PC-3 (cell line): ENCODE results near the gene ITPR3. TPM values are rescaled to one million over a fixed set of nuclear protein-coding genes. Genes with fewer than 3 reads are reported as not detected.

Source experiments
- ATAC-seq: fragments of 200-7000 bp; cut with Tn5 transposase; 2 replicates; pipeline ENCODE4 v1.9.1; 2020; ENCODE audit warnings: mild to moderate bottlenecking, moderate library complexity
- BruUV-seq: library from RNA; stranded (reverse); fragments of 400-500 nt; replicated peaks from 2 replicates; lab custom pipeline; 2021; lab: Mats Ljungman, UMichigan
- CTCF ChIA-PET: fragments of 300-600 bp; sonication (Branson Sonifier 250); formaldehyde crosslinking; loops from one replicate; lab custom pipeline; 2022; ENCODE audit warnings: antibody characterized with exemption; lab: Charles Lee
- POLR2A ChIA-PET: fragments of 300-600 bp; sonication (Branson Sonifier 250); formaldehyde crosslinking; loops from one replicate; lab custom pipeline; 2022; ENCODE audit warnings: antibody characterized with exemption; ENCODE audit not compliant: unreplicated experiment; lab: Charles Lee
- DNase-seq: peaks from one replicate; pipeline ENCODE4 v3.0.0-alpha.2; 2015
- H2AFZ ChIP-seq: fragments of 300-600 bp; sonication (generic); 2 replicates; pipeline ENCODE4 v1.6.0; 2016; ENCODE audit warnings: antibody characterized with exemption, low read length
- H3F3A ChIP-seq: fragments of 300-600 bp; sonication (generic); one replicate; pipeline ENCODE4 v1.6.0; 2017; ENCODE audit warnings: antibody characterized with exemption, low read length, control low read depth, mild to moderate bottlenecking; ENCODE audit not compliant: unreplicated experiment
- H3K27ac ChIP-seq: fragments of 300-600 bp; sonication (generic); 2 replicates; pipeline ENCODE4 v1.5.1; 2016; ENCODE audit warnings: mild to moderate bottlenecking, low read length
- H3K27me3 ChIP-seq: fragments of 300-600 bp; sonication (generic); 2 replicates; pipeline ENCODE4 v1.6.1; 2016; ENCODE audit warnings: low read length, mixed read lengths
- H3K36me3 ChIP-seq: fragments of 300-600 bp; sonication (generic); 2 replicates; pipeline ENCODE4 v1.6.1; 2016; ENCODE audit warnings: low read depth, mixed run types, low read length, mixed read lengths
- H3K4me1 ChIP-seq: fragments of 300-600 bp; sonication (generic); 2 replicates; pipeline ENCODE4 v1.5.1; 2016; ENCODE audit warnings: low read length; ENCODE audit not compliant: insufficient read depth
- H3K4me2 ChIP-seq: fragments of 300-600 bp; sonication (generic); 2 replicates; pipeline ENCODE4 v1.6.0; 2016; ENCODE audit warnings: low read length
- H3K4me3 ChIP-seq: fragments of 300-600 bp; sonication (generic); 2 replicates; pipeline ENCODE4 v1.5.1; 2016; ENCODE audit warnings: mild to moderate bottlenecking, low read length, mixed read lengths
- H3K79me2 ChIP-seq: fragments of 300-600 bp; sonication (generic); 2 replicates; pipeline ENCODE4 v1.6.1; 2017; ENCODE audit warnings: low read length, mixed read lengths
- H3K9ac ChIP-seq: fragments of 300-600 bp; sonication (generic); 2 replicates; pipeline ENCODE4 v1.6.0; 2016; ENCODE audit warnings: mild to moderate bottlenecking, low read length
- H3K9me2 ChIP-seq: fragments of 300-600 bp; sonication (generic); replicated peaks from 2 replicates; pipeline ENCODE4 v1.6.1; 2016; ENCODE audit warnings: mixed run types, low read length, mixed read lengths
- H3K9me3 ChIP-seq: fragments of 300-600 bp; sonication (generic); 2 replicates; pipeline ENCODE4 v1.6.1; 2016; ENCODE audit warnings: low read length, mixed read lengths
- H4K20me1 ChIP-seq: fragments of 300-600 bp; sonication (generic); 2 replicates; pipeline ENCODE4 v1.6.1; 2016; ENCODE audit warnings: low read length, mixed read lengths
- EZH2 ChIP-seq: fragments of 300-600 bp; sonication (generic); IDR thresholded peaks from one replicate; pipeline ENCODE4 v1.6.1; 2017; ENCODE audit warnings: antibody characterized with exemption, mild to moderate bottlenecking, low read length; ENCODE audit not compliant: unreplicated experiment
- EZH2phosphoT487 ChIP-seq: fragments of 300-600 bp; sonication (generic); IDR thresholded peaks from 2 replicates; pipeline ENCODE4 v1.6.1; 2018; ENCODE audit warnings: mild to moderate bottlenecking, antibody characterized with exemption, low read length, borderline replicate concordance
- intact Hi-C: fragments of 100-400 bp; cut with micrococcal nuclease; formaldehyde crosslinking; loops from 2 replicates; pipeline ENCODE4 v1.9.0; 2023
- total RNA-seq: library from RNA; depleted of rRNA; stranded (reverse); fragments of >200 nt; gene quantifications from 2 replicates; pipeline ENCODE4 v1.2.3, GENCODE V29; 2014
- TF ChIP-seq, protein P1 (sequence below): fragments of 300-600 bp; sonication (generic); conservative IDR thresholded peaks from 2 replicates; pipeline ENCODE4 v1.5.1; 2017; ENCODE audit warnings: antibody characterized with exemption, low read depth, mild to moderate bottlenecking, low read length

ITPR3 gene
- total RNA-seq, 1 experiment from 2014 or later: 41.8 TPM

DNA sequence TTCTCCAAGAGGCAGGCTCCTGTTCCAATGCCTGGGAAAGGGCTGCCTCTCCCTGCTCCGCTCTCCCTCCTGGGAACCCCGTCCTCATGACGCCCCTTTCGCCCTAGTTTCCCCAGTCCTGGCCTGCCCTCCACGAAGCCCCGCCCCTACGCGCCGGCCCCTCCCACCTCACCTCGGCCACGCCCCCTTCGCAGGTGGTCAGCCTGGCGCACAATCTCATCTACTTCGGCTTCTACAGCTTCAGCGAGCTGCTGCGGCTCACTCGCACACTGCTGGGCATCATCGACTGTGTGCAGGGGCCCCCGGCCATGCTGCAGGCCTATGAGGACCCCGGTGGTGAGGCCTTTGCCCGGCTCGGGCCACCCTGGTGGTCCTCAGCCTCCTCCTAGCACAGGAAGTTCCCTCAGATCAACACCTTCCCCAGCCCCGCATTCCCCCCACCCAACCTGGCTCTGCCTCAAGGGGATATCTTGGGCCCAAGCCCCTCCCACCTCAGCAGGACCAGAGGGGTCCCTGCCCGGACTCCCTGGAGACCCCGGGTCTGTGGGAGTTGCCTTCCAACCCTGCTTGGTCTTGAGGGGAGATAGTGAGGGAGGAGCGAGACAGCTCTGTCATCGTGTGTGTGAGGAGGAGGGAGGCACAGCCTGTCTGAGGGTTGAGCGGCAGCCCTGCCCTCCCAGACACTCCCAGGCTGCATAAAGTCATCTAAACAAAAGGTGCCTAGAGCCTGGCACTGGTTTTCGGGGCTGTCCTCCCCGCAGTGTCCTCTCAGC lies 50.0 kb downstream of the ITPR3 start:
- H3K36me3 ChIP-seq: peaks cover 34% of the 10 kb centered on the region

DNA sequence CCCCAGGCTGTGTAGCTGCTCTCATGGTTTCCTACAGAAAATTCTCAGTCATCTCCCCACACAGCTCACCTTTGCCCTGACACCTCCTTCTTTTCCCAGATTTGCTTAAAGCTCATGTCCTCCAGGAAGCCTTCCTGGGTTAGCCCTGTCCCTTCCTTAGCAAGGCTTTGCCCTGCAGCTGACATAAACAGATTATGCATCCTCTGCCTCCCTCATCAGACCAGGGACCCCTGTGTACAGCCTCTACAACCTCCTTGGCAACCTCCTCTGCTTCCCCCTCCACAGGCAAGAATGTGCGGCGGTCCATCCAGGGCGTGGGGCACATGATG lies 50.6 kb downstream of the ITPR3 start:
- no peak for DNase-seq
- H3K9me3 ChIP-seq: no peaks in the 10 kb centered on the region
- POLR2A ChIA-PET: no interaction called here
- H3K27me3 ChIP-seq: no peaks in the 10 kb centered on the region
- H3K4me1 ChIP-seq: peaks cover 22% of the 10 kb centered on the region
- H3K36me3 ChIP-seq: peaks cover 34% of the 10 kb centered on the region
- CTCF ChIA-PET: interaction anchor here (2.1 kb wide), 1 partner anchor 82 kb away, joined by 10 read pairs; no protein-coding TSS in a partner anchor
- intact Hi-C loops: loop anchor here (1.0 kb wide), 1 partner anchor 81 kb away; no protein-coding TSS in a partner anchor
- no peak overlapping the region for H3K4me2 ChIP-seq
- H3K9me2 ChIP-seq: no peaks in the 10 kb centered on the region
- no peak overlapping the region for H3K4me3 ChIP-seq
- H3K9ac ChIP-seq: no peak overlapping the region
- H3F3A ChIP-seq: peaks cover 4% of the 10 kb centered on the region
- TF ChIP-seq EZH2phosphoT487 (no peak), EZH2 (no peak)
- TF ChIP-seq, protein P1, sequence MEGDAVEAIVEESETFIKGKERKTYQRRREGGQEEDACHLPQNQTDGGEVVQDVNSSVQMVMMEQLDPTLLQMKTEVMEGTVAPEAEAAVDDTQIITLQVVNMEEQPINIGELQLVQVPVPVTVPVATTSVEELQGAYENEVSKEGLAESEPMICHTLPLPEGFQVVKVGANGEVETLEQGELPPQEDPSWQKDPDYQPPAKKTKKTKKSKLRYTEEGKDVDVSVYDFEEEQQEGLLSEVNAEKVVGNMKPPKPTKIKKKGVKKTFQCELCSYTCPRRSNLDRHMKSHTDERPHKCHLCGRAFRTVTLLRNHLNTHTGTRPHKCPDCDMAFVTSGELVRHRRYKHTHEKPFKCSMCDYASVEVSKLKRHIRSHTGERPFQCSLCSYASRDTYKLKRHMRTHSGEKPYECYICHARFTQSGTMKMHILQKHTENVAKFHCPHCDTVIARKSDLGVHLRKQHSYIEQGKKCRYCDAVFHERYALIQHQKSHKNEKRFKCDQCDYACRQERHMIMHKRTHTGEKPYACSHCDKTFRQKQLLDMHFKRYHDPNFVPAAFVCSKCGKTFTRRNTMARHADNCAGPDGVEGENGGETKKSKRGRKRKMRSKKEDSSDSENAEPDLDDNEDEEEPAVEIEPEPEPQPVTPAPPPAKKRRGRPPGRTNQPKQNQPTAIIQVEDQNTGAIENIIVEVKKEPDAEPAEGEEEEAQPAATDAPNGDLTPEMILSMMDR: no peak
- H4K20me1 ChIP-seq: no peaks in the 10 kb centered on the region
- ATAC-seq: no peak
- no peak overlapping the region for H2AFZ ChIP-seq
- H3K79me2 ChIP-seq: no peaks in the 10 kb centered on the region
- no TSS peak for BruUV-seq
- no peak overlapping the region for H3K27ac ChIP-seq

More for the DNA sequence above, 50.0 kb downstream of the ITPR3 start:
- TF ChIP-seq EZH2: no peak
- TF ChIP-seq EZH2phosphoT487: no peak
- TF ChIP-seq, protein P1: no peak
- Histone ChIP-seq H4K20me1 (no peaks in the 10 kb centered on the region), H3K9ac (no peak overlapping the region), H3K27ac (no peak overlapping the region), H3F3A (peaks cover 4% of the 10 kb centered on the region), H3K79me2 (no peaks in the 10 kb centered on the region), H3K4me3 (no peak overlapping the region), H3K4me1 (peaks cover 16% of the 10 kb centered on the region), H2AFZ (no peak overlapping the region), H3K4me2 (no peak overlapping the region), H3K9me2 (no peaks in the 10 kb centered on the region), H3K9me3 (no peaks in the 10 kb centered on the region), H3K27me3 (no peaks in the 10 kb centered on the region)
- ATAC-seq: no peak
- BruUV-seq: no TSS peak
- ChIA-PET CTCF (interaction anchor here (2.1 kb wide), 1 partner anchor 81 kb away, joined by 10 read pairs; no protein-coding TSS in a partner anchor), POLR2A (no interaction called here)
- intact Hi-C loops: no loop called here
- no peak for DNase-seq

DNA sequence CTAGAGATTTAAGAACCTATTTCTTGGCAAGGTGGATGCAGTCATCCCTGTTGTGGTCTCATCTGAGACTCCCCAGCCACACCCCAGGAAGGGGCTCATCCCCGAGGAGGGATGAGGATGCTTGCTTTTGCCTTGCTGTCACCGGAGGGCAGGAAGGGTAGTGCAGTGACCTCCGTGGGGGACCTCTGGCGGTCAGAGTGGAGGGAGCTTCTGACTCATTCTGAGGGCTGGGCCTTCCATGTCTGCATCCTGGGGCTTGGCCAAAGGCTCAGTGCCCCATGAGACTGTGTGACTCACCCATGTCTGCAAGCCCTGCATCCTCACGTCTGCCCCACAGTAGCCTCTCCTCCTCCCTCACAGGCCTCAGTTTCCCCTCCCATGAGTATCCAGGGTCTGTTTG lies 51.7 kb downstream of the ITPR3 start:
- peaks cover 31% of the 10 kb centered on the region for H3K4me1 ChIP-seq
- H2AFZ ChIP-seq: no peak overlapping the region
- peak; percentile 76 for ATAC-seq
- CTCF ChIA-PET: interaction anchor here (0.8 to 2.1 kb wide), 3 partner anchors 83 to 93 kb away, joined by 3 to 10 read pairs (median 3); partner anchors contain the start of gene BAK1
- H3K27ac ChIP-seq: no peak overlapping the region
- no peak for TF ChIP-seq EZH2phosphoT487
- no peak for TF ChIP-seq EZH2
- TF ChIP-seq, protein P1: peak; percentile 69
- H3K4me3 ChIP-seq: no peak overlapping the region
- peaks cover 39% of the 10 kb centered on the region for H3K36me3 ChIP-seq
- POLR2A ChIA-PET: no interaction called here
- no peaks in the 10 kb centered on the region for H3K9me3 ChIP-seq
- H3F3A ChIP-seq: peaks cover 4% of the 10 kb centered on the region
- DNase-seq: peak; percentile 93
- H3K79me2 ChIP-seq: no peaks in the 10 kb centered on the region
- H3K4me2 ChIP-seq: no peak overlapping the region
- no TSS peak for BruUV-seq
- H3K27me3 ChIP-seq: no peaks in the 10 kb centered on the region
- H3K9ac ChIP-seq: no peak overlapping the region
- H4K20me1 ChIP-seq: no peaks in the 10 kb centered on the region
- intact Hi-C loops: loop anchor here (1.0 kb wide), 1 partner anchor 83 kb away; no protein-coding TSS in a partner anchor
- no peaks in the 10 kb centered on the region for H3K9me2 ChIP-seq
